Muscle of back (tissue), 11 donors: Measurements from ENCODE around the gene CIPC. TPM values are rescaled to one million over a fixed set of nuclear protein-coding genes. Genes with fewer than 3 reads are reported as not detected.

Experiments
- DNase-seq, 3 donors: peaks; one replicate each; pipeline versions ENCODE4 v3.0.0 to v3.0.0-alpha.2; 2013
- polyA plus RNA-seq, 10 donors: library from polyadenylated mRNA; unstranded; fragments of 120-200 nt; gene quantifications; one replicate each; pipeline ENCODE4 v1.2.1, GENCODE V29; 2013; ENCODE audit not compliant: insufficient read length in 10 of 10

The CIPC gene
- polyA plus RNA-seq, 10 donors = 10.3 to 31.0 (median 20.9) TPM

DNA sequence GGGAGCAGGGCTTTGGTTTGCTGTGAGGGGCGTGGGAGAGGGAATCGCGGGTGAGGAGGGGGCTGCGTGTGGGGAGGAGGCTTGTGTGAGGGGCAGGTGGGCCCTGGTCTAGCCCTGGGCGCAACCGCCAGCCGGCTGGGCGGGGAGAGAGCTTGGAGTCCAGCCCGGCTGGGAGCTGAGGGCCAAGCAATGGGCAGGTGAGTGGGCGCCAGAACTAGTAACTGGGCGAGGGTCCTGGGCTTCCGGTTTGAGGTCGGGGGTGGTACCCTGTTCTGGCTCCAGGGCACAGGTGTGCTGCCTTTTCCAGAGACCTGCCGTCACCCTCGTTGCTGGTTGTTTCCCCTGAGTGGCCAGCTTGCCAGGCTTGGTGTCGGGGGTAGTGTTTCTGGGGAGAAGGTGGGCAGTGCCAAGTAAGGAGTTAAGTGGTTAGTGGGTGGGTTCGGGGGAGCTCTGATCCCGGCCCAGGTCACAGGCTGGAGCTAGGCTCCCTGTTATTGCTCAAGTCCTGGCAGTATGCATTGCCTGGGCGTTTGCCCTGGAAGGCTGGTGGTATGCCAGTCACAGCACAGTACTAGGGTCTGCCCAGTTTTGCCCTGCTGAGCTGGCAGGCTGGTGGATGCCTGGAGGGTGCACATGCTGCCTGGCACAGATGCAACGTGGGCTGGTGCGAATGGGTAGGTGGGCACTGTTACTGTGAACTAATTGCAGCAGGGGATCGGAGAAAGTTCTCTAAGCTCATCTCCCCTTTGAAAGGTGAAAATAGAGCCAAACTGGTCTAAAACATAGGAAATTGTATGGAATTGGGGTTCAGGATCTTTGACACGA lies 683 bp downstream of the CIPC start:
- DNase-seq = peak in 2 of 3 donors; percentile 16 to 35

DNA sequence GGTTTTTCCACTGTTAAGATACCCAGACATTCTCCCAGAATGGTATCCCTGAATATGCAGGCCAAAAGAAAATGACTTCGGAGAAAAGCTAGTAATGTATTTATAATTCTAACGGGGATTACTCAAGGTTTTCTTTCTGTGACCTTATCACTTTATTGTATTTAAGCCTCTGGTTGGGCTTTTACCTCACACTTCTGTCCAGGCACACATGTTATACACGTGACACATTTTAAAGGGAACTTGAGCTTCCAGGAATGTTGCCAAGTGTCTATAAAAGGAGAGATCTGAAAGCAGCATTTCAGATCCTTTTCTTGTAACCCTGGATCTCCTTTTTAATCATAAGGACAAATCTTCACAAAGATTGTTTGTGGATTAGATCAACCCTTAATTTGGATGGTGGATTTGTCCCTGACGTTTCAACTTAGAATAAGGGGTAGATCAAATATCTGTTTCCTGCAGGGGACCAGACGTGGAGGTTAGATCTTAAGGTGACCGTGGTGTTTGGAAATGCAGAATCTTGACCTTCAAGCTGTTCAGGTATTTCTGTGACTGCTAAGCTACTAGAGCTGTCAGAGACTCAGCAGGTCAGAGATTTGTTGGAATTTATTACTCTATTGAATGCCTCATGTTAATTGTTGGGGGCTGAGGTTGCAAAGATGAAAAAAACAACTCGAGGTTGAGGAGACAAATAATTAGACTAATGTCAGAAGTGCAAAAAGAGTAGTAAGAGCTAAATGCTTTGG lies 1.5 kb downstream of the CIPC start:
- peak; percentile 57 to 70 (median 68) for DNase-seq

DNA sequence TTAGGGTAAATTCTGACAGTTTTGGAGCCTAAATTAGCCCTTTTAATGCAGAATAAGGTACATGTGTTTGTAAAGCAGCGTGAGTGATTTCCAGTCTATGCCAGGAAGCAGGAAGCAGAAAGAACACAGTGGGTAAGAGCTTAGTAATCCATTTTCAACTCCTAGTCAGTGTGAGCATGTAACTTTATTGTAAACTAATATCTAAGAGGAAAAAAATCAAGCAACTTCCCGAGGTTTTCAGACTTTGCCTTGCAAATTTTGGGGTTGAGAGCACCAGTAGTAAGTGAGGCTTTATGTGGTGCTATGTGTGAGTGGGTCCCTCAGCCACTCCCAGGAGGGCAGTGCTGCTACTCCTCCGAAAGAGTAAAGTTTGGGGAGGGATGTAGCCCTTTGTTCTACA lies 2.9 kb downstream of the CIPC start:
- DNase-seq = no peak

DNA sequence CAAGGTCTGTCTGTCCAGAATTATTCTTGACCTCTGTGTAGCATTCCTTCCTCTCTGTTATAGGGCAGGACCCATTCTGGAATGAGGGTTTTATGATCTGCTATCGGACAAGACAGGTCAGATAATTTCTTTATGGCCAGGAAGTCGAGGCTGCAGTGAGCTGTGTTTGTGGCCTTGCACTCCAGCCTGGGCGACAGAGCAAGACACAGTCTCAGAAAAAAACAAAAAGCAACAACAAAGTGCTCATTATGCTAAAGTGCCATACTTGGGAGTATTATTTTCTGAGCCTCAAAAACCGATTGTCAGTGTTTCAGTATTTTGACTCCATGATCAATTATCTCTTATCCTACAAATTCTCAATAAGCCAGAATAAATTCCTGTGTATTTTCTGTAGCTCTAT lies 4.1 kb downstream of the CIPC start:
- DNase-seq = no peak

DNA sequence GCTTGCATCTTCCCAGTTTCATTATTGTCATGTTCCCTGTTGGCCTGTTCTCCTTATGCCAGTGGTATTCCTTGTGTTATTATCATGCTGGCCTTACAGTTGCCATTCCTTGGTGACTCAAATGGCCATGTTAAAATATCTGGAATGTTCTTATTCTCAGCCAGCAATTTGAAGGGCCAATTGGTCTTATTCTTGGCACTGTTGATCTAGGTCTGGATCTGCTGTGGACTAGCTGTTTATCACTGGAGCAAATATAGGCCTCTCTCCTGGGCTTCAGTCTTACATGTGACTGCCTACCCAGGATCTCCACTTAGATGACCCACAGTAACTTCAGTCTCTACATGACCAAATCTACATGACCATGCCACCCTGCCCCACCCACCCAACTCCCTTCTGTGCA lies 5.4 kb downstream of the CIPC start:
- DNase-seq = no peak

DNA sequence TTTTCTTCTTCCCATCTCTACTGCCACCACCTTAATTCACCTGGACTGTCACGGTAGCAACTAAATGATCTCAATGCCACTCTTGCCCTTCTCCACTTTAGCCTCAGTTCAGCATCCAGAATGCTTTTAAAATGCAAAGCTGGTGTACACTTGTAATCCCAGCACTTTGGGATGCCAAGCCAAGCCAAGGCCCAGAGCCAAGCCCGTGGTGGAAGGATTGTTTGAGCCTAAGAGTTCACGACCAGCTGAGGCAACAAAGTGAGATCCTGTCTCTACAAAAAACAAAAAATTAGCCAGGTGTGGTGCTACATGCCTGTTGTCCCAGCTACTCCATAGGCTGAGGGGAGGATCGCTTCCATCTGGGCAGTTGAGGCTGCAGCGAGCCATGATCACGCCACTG lies 5.9 kb downstream of the CIPC start:
- no peak for DNase-seq

DNA sequence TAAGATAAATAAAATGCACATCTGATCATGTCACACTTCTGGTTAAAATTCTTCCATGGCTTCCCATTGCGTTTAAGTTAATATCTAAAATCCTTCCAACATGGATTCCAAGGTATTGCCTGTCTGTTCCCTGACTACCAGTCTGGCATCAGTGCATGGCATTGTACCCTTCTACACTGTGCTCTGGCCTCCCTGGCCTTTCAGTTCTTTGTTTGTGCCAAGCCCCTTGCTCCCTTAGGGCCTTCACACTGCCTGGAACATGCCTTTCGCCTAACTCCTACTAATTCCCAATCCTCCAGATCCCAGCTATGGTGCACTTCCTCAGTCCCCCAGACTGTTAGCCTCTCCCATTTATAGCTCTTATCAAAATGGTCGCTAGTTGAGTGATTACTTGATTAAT lies 6.3 kb downstream of the CIPC start:
- DNase-seq = no peak

DNA sequence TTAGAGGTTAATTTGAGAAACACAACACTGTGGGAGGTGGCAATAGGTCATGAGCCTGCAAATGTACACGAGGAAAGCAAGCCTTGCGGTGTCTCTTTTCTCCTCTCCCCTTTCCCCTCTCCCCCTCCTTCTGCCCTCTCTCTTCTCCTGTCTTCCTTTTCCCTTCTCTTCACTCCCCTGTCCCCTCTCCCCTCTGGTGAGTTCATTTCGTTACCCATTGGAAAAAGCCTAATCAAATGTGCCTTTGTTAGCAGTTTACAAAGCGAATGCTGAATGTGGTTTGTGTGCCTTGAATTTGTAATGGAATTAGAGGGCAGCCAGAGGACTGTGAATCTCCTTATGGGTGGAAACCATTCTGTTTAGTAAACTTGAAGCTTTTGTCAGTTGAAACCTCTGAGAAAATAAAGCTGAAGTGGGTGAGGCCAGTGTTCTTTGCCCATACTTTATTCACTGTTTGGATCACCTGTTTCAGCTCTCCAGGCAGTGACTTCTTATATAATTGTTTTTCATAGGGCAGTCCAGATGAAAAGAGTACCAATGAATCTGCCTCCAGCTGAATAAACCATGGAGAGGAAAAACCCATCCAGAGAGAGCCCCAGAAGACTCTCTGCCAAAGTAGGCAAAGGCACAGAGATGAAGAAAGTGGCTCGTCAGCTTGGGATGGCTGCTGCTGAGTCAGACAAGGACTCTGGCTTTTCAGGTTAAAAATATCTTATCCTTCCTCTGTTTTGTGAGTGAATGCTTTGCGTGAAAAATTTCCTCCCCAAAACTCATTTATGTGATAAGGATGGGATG lies 7.3 kb downstream of the CIPC start:
- no peak for DNase-seq

DNA sequence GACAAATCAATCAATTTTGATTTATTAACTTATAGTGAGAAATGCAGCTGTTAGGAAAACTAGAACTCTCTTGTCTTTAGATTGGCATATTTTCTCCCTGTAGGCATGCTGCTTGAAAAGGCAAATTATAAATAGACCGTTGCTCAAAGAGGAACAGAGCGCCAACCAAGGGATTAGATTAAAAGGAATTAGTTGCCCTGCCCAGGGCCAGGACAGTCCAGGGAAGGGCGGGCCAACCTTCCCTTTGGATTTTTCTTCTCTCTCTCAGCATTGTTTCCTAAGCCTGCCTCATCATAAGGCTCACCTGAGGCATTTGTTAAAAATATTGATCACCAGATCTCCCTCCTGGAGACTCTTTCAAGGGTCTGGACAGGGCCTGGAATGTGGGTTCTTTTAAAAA lies 8.6 kb downstream of the CIPC start:
- DNase-seq = no peak

DNA sequence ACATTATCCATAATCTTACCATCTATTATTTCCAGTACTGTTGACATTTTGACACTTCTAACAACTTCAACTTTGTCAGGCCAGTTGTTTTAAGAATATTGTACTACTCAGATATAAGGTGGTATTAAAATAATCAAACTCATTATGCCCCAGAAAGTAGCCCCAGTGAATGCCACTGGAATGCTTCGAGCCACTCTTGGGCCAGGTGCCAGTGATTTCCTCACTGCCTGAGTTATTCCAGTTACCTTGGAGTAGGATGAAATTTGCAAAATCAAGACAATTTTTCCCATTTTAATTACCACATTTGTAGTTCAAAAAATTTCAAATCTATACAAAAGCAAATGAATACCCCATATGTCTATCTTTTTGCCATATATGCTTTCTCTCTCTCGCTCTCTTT lies 9.2 kb downstream of the CIPC start:
- DNase-seq = no peak

DNA sequence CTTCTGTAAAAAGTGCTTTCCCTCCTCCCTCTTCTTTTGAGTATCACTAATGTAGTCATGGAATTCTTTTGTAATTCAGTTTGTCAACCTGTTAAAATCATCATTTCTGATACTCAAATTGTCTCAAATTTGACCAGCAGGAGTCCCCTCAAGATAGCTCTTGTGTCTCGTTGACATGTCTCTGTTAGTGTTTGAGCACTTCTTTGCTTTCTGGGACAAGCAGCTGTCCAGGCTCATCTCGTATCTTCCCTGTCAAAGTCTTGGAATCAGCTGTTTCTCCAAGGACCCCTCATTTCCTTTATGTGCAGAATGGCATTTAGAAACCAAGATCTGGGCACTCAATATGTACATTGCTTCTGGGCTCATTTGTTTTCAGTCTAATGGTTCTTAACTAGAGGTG lies 10.7 kb downstream of the CIPC start:
- no peak for DNase-seq

DNA sequence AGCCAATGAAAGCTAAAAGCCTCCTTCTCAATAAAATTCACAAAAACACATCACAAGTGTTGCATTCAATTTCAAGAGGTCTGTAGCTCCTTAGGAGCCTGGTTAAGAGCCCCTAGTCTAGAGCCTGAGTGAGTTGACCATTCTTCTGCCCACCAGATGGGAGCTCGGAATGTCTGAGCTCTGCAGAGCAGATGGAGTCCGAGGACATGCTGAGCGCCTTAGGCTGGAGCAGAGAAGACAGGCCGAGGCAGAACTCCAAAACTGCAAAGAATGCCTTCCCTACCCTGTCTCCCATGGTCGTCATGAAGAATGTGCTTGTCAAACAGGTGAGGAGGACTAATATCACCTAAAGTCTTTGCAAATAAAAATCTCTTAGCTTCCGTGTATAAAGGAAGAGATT lies 11.6 kb downstream of the CIPC start:
- no peak for DNase-seq

DNA sequence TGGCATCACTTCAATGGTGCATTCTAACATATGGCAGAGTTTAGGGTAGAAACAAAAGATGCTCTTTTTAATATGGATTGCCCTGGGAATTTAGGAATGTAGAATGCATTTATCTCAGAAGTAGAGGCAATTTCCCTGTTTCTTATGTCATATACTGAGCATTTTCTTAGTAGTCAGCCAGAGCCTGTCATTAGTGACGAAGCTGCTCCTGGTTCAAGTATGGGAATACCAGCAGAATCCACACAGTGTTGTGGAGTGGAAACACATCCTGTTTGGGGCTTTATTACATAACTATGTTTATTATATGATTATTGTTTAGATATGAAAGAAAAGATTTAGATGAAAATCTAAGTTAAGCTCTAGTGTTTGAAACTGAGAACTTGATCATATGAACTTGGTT lies 12.2 kb downstream of the CIPC start:
- no peak for DNase-seq

DNA sequence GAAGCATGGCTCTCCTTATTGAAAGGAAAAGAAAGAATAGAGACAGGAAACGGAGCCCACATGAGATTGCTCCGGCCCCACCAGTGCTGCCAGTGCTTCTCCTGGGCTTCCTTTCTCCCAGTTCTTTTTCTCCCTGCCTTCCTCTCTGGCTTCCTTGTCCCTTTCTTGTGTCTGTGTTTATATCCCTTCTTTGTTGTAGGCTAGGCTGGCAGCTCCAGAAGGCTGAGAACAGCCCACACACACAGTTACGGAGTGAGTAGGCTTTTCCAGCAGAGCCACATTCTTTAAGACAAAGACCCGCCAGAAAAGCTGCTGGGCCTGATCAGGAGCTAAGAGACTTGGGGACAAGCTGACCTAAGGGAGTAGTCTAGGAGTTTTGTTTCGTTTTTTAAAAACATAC lies 13.0 kb downstream of the CIPC start:
- peak in 1 of 3 donors; percentile 12 for DNase-seq

DNA sequence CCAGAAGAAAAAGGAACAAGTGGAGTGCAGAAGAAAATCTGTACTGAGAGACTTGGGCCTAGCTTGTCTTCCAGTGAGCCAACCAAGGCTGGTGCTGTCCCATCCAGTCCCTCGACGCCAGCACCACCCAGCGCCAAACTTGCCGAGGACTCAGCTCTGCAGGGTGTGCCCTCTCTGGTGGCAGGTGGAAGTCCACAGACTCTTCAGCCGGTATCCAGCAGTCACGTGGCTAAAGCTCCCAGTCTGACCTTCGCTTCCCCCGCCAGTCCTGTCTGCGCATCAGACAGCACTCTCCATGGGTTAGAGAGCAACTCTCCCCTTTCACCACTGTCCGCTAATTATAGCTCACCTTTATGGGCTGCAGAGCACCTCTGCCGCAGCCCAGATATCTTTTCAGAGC lies 15.6 kb downstream of the CIPC start:
- no peak for DNase-seq

DNA sequence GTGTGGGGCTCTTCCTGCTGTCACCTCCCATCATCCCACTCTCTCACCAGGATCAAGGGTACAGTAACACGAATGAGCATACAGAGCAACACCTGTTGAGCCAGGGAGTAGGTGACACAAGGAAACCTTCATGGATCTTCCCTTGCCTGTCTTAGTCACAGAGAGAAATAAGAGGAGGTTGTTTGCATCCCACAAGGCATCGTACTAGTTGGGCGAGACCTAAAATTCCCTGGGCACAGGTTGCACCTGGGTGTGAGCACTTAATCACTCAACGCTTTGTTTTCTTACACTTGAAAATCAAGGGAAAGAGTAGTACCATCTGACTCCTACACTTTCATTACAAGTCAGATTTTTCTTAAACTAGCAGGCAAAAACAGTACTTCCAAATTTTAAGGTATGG lies 16.6 kb downstream of the CIPC start:
- DNase-seq = no peak

DNA sequence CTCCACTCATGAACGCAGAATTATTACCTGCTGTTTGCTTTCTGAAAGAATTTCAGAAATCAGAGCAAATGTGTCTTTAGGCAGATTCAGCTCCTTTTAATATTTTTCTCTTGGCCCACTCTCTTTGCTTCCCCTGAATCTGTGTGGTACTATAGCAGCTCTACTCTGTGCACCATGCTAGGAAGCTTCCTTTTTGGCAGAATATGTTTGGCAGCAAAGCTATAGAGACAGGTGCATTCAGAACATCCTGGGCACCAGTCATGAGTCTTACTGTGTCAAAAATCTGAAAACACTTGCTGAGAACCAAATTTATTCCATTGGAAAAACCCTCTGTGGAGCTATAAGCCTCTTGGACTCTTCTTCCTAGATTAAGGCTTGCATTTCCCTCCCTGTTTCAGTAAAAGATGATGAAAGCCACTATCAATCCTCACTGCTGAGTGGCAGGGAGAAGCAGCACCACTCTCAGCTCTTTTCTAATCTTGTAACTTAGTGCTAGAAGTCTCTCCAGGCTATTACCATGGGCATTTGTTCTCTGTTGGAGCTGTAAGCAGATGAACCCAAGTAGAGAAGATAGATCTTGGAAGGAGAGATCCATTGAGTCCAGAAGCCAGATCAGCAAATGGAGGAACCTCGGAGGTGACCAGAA lies 18.2 kb downstream of the CIPC start:
- no peak for DNase-seq

DNA sequence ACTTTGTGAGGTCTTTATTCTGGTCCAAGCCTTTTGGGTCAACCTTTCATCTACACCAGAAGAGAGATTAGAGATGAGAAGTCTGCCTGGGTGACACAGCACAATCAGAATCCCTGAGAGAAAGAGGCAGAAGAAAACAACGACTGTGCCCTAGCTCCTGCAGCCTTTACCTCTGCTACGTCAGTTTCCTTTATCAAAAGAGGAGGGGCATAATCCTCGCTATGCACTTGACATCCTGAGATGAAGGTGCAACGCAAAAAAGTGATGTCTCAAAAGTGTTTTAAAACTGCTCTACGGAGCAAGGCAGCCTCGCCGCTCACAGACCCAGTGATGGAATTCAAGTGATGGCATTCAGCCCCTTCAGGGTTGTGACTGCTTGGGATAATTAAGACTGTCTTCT lies 21.8 kb downstream of the CIPC start:
- no peak for DNase-seq

DNA sequence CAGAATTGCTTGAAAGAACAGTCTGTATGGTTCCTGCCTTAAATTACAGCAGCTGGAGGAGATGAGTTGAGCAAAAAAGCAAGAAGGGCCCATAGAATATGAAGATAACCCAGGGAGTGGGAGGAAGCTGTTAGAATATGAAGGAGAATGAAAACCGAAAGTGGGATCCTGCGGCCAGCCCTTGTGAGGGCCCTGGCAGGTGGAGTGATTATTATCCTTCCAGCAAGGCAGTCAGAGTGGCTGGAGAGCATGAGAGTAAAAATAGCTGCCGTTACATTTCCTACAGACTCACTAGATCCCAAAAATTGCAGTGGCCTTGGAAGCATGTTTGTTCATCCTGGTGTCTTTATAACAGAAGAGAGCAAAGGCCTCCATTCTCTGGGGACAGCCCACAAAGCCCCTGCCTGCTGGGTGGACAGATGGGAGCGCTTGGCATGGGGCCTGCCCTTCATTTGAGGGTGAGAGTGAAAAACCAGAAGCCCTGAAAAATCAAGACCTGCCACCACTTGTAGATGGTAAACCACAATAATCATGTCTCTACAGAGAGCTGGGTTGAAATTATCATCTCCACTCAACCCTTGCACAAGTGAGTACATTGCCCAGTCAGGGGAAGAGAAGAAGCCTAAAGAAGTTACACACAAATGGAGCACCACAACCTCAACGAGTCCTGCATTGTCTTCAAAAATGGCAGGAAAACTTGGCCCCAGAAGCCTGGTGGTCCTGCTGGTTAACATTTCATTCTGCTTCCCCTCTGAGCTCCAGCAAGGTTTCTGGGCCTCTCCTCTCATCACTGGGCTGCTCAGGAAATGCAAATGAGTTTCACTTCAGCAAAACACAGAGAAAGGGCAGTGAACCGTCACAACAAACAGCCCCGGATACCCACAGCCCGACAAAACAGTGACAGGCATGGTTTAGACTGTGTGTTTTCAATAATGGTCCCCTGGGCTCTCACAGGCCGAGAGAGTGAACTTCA lies 23.0 kb downstream of the CIPC start:
- DNase-seq = no peak

DNA sequence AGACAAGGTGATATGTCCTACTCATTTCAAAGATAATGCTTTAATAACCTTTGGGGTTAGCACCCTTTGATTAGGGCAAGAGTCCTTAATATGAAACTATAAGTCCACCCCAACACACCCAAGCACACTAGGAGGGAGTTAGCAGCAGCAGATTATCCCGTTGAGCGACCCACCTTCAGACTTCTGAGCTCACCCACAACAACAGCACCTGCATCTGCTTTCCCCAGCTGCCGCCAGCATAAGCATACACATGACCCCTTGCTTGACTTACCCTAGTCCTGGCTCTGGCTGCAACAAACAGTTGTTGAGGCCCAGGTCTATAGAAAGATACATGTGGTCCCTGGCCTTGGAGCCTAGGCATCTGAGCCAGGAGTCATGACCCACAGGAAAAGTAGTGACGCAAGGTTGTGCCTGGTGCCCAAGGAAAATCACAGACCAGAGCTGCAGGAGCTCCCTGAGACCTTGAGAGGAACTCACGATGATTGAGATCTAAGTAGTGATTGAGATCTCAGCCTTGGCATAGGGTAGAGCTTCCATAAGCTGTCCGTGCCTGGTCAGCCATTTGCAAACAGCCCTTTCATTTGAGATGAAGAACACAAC lies 24.6 kb downstream of the CIPC start:
- no peak for DNase-seq
